GDM1 (cell line): ENCODE measurements around the gene RPN2.
A peak's percentile ranks its signal among the peaks of the same experiment; 100 is the strongest.

Experiments used
- DNase-seq: peaks from one replicate; lab custom pipeline; 2025; lab: John Stamatoyannopoulos, UW

The RPN2 gene

GRCh38 chr20:37185686-37186085, 6.6 kb downstream of the RPN2 start:
- DNase-seq = no peak

- no peak for DNase-seq
These were observed 9.7 kb downstream of the RPN2 start for GRCh38 chr20:37188787-37189186.

GRCh38 chr20:37189416-37190016, 10.4 kb downstream of the RPN2 start:
- DNase-seq = no peak

GRCh38 chr20:37190354-37191112, 11.4 kb downstream of the RPN2 start:
- DNase-seq = no peak

- peak; percentile 45 for DNase-seq
These were observed 13.2 kb downstream of the RPN2 start for GRCh38 chr20:37192137-37192854.

- DNase-seq = no peak
These were observed 14.1 kb downstream of the RPN2 start for GRCh38 chr20:37193226-37193625.

GRCh38 chr20:37193821-37194220, 14.7 kb downstream of the RPN2 start:
- no peak for DNase-seq

GRCh38 chr20:37194621-37195417, 15.7 kb downstream of the RPN2 start:
- no peak for DNase-seq

- DNase-seq = no peak
These were observed 20.0 kb downstream of the RPN2 start for GRCh38 chr20:37198932-37199660.

- DNase-seq = no peak
These were observed 21.2 kb downstream of the RPN2 start for GRCh38 chr20:37200376-37200775.

- no peak for DNase-seq
These were observed 22.0 kb downstream of the RPN2 start for GRCh38 chr20:37200926-37201826.

- no peak for DNase-seq
These were observed 22.7 kb downstream of the RPN2 start for GRCh38 chr20:37201827-37202162.

- DNase-seq = no peak
These were observed 23.3 kb downstream of the RPN2 start for GRCh38 chr20:37202267-37202943.

GRCh38 chr20:37204056-37204455, 24.9 kb downstream of the RPN2 start:
- no peak for DNase-seq

- no peak for DNase-seq
These were observed 26.0 kb downstream of the RPN2 start for GRCh38 chr20:37205130-37205529.

- DNase-seq = no peak
These were observed 26.7 kb downstream of the RPN2 start for GRCh38 chr20:37205794-37206193.

- DNase-seq = no peak
These were observed 28.0 kb downstream of the RPN2 start for GRCh38 chr20:37207171-37207570.

GRCh38 chr20:37209193-37209592, 30.1 kb downstream of the RPN2 start:
- DNase-seq = no peak

- DNase-seq = no peak
These were observed 30.7 kb downstream of the RPN2 start for GRCh38 chr20:37209661-37210314.

- no peak for DNase-seq
These were observed 39.3 kb downstream of the RPN2 start for GRCh38 chr20:37218441-37218840.
